SJSA1 (cell line): ENCODE data around the gene EMILIN2. TPM values are rescaled to one million over a fixed set of nuclear protein-coding genes. Genes with fewer than 3 reads are reported as not detected.
"Not testable (repeated sequence)": the region's sequence is repeated elsewhere in the genome, so short reads cannot be mapped to it uniquely, and the experiment has no call there.

Source experiments
- DNase-seq, 2 experiments: peaks; one replicate each; pipeline ENCODE4 v3.0.0-alpha.2; 2015 to 2020; ENCODE audit warnings: low spot score in 2 of 2, low read depth in 1 of 2
- H3K27ac ChIP-seq: fragments of 250-450 bp; sonication (Bioruptor Pico); 2 replicates; pipeline ENCODE4 v1.5.1; 2020; ENCODE audit warnings: mild to moderate bottlenecking, moderate library complexity
- H3K27me3 ChIP-seq: fragments of 250-450 bp; sonication (Bioruptor Pico); replicated peaks from 2 replicates; pipeline ENCODE4 v1.5.1; 2020; ENCODE audit warnings: mild to moderate bottlenecking, moderate library complexity
- H3K36me3 ChIP-seq: fragments of 250-450 bp; sonication (Bioruptor Pico); 2 replicates; pipeline ENCODE4 v1.5.1; 2020; ENCODE audit warnings: mild to moderate bottlenecking
- H3K4me1 ChIP-seq: fragments of 250-450 bp; sonication (Bioruptor Pico); replicated peaks from 2 replicates; pipeline ENCODE4 v1.6.1; 2021; ENCODE audit warnings: mild to moderate bottlenecking
- H3K4me3 ChIP-seq: fragments of 250-450 bp; sonication (Bioruptor Pico); 2 replicates; pipeline ENCODE4 v1.5.1; 2020; ENCODE audit warnings: mild to moderate bottlenecking
- H3K9me3 ChIP-seq: fragments of 250-450 bp; sonication (Bioruptor Pico); replicated peaks from 2 replicates; pipeline ENCODE4 v1.5.1; 2020; ENCODE audit warnings: mild to moderate bottlenecking
- total RNA-seq: library from RNA; depleted of rRNA; stranded (reverse); fragments of >200 nt; shearing (Covaris generic); gene quantifications from 2 replicates; pipeline ENCODE4 v1.2.3, GENCODE V29; 2014

Gene EMILIN2
- total RNA-seq, 1 experiment from 2014 or later, result 28.9 TPM

GRCh38 chr18:2851771-2852170 is 5.0 kb downstream of the EMILIN2 start:
- H3K4me1 ChIP-seq, result peaks cover 12% of the 10 kb centered on the region

GRCh38 chr18:2852460-2852859 is 5.7 kb downstream of the EMILIN2 start:
- not testable (repeated sequence) for H3K27ac ChIP-seq, H3K4me1 ChIP-seq, H3K4me3 ChIP-seq, H3K36me3 ChIP-seq, H3K9me3 ChIP-seq
- peak in 1 of 2 experiments; percentile 3 for DNase-seq
- peaks cover 35% of the 10 kb centered on the region for H3K27me3 ChIP-seq

More at GRCh38 chr18:2851771-2852170, 5.0 kb downstream of the EMILIN2 start:
- Histone ChIP-seq H3K9me3 (no peaks in the 10 kb centered on the region; the same call in 1 of the 2 replicates), H3K27ac (no peak overlapping the region), H3K4me3 (no peak overlapping the region), H3K27me3 (peaks cover 39% of the 10 kb centered on the region), H3K36me3 (no peaks in the 10 kb centered on the region)
- DNase-seq, result peak in 1 of 2 experiments; percentile 16

GRCh38 chr18:2853173-2853925 is 6.5 kb downstream of the EMILIN2 start:
- DNase-seq, result peak in 1 of 2 experiments; percentile 37
- H3K36me3 ChIP-seq, result no peaks in the 10 kb centered on the region
- peaks cover 27% of the 10 kb centered on the region for H3K27me3 ChIP-seq
- no peak overlapping the region for H3K27ac ChIP-seq
- H3K4me3 ChIP-seq, result no peak overlapping the region
- no peaks in the 10 kb centered on the region for H3K9me3 ChIP-seq
- H3K4me1 ChIP-seq, result no peaks in the 10 kb centered on the region

GRCh38 chr18:2853926-2854664 is 7.3 kb downstream of the EMILIN2 start:
- peaks cover 20% of the 10 kb centered on the region for H3K27me3 ChIP-seq
- no peaks in the 10 kb centered on the region for H3K4me1 ChIP-seq
- no peaks in the 10 kb centered on the region for H3K9me3 ChIP-seq
- no peaks in the 10 kb centered on the region for H3K36me3 ChIP-seq
- H3K27ac ChIP-seq, result no peak overlapping the region
- DNase-seq, result peak in 1 of 2 experiments; percentile 28
- no peak overlapping the region for H3K4me3 ChIP-seq

GRCh38 chr18:2854875-2855274 is 8.1 kb downstream of the EMILIN2 start:
- Histone ChIP-seq H3K9me3 (no peaks in the 10 kb centered on the region), H3K4me3 (no peak overlapping the region), H3K36me3 (no peaks in the 10 kb centered on the region), H3K27me3 (peaks cover 12% of the 10 kb centered on the region), H3K4me1 (no peaks in the 10 kb centered on the region), H3K27ac (no peak overlapping the region)
- peak in 1 of 2 experiments; percentile 20 for DNase-seq

- Histone ChIP-seq H3K36me3 (no peaks in the 10 kb centered on the region), H3K27me3 (peaks cover 12% of the 10 kb centered on the region; the same call in 1 of the 2 replicates), H3K27ac (no peak overlapping the region), H3K9me3 (no peaks in the 10 kb centered on the region), H3K4me3 (no peak overlapping the region), H3K4me1 (no peaks in the 10 kb centered on the region)
- peak in 1 of 2 experiments; percentile 30 for DNase-seq
Observed at GRCh38 chr18:2855560-2856350, 8.9 kb downstream of the EMILIN2 start.

- no peak for DNase-seq
- Histone ChIP-seq H3K36me3 (no peaks in the 10 kb centered on the region), H3K27me3 (peaks cover 12% of the 10 kb centered on the region; the same call in 1 of the 2 replicates), H3K9me3 (no peaks in the 10 kb centered on the region), H3K27ac (no peak overlapping the region), H3K4me1 (no peaks in the 10 kb centered on the region), H3K4me3 (no peak overlapping the region)
Observed at GRCh38 chr18:2856547-2857170, 9.9 kb downstream of the EMILIN2 start.

GRCh38 chr18:2857491-2858131 is 10.8 kb downstream of the EMILIN2 start:
- no peaks in the 10 kb centered on the region for H3K9me3 ChIP-seq
- H3K4me3 ChIP-seq, result no peak overlapping the region
- H3K36me3 ChIP-seq, result no peaks in the 10 kb centered on the region
- H3K4me1 ChIP-seq, result no peaks in the 10 kb centered on the region
- peaks cover 12% of the 10 kb centered on the region; the same call in 1 of the 2 replicates for H3K27me3 ChIP-seq
- peak in 1 of 2 experiments; percentile 16 for DNase-seq
- no peak overlapping the region for H3K27ac ChIP-seq

- H3K27ac ChIP-seq, H3K4me1 ChIP-seq, H3K9me3 ChIP-seq, H3K36me3 ChIP-seq, H3K27me3 ChIP-seq, DNase-seq, H3K4me3 ChIP-seq: not testable (repeated sequence)
Observed at GRCh38 chr18:2860397-2860796, 13.6 kb downstream of the EMILIN2 start.

GRCh38 chr18:2863997-2864396 is 17.2 kb downstream of the EMILIN2 start:
- H3K27me3 ChIP-seq, H3K4me3 ChIP-seq, H3K9me3 ChIP-seq, H3K27ac ChIP-seq, H3K36me3 ChIP-seq, H3K4me1 ChIP-seq, DNase-seq: not testable (repeated sequence)

GRCh38 chr18:2866465-2866864 is 19.7 kb downstream of the EMILIN2 start:
- H3K9me3 ChIP-seq, H3K4me1 ChIP-seq, H3K4me3 ChIP-seq, H3K27ac ChIP-seq, H3K27me3 ChIP-seq, H3K36me3 ChIP-seq, DNase-seq: not testable (repeated sequence)

GRCh38 chr18:2869207-2869606 is 22.4 kb downstream of the EMILIN2 start:
- no peak for DNase-seq
- Histone ChIP-seq H3K27ac (no peak overlapping the region), H3K9me3 (no peaks in the 10 kb centered on the region), H3K27me3 (peaks cover 4% of the 10 kb centered on the region; the same call in 1 of the 2 replicates), H3K36me3 (no peaks in the 10 kb centered on the region), H3K4me3 (no peak overlapping the region), H3K4me1 (no peaks in the 10 kb centered on the region)
